Spleen (tissue), 7 donors: ENCODE measurements around the gene SEC24D.

Experiments used
- CTCF ChIP-seq, 11 experiments: fragments of 200-600 bp in 7 of 11; fragments of 450-650 bp in 4 of 11; sonication (generic) in 4 of 11; IDR thresholded peaks in 8 of 11; conservative IDR thresholded peaks in 3 of 11; 1 replicate in 7 of 11; 2 replicates in 4 of 11; pipeline versions ENCODE4 v1.4.0 to v1.8.0; 2016 to 2021; ENCODE audit warnings: antibody characterized with exemption in 11 of 11, inconsistent platforms in 4 of 11, mild to moderate bottlenecking in 1 of 11
- POLR2A ChIP-seq, 3 donors: fragments of 450-650 bp; IDR thresholded peaks; one replicate each; pipeline ENCODE4 v1.5.1; 2017; ENCODE audit warnings: antibody characterized with exemption in 3 of 3, mild to moderate bottlenecking in 1 of 3
- donor health status: DM: no; HTN: no; CAD: no; lungs with moderate emphysema.
- donor health status: DM: no; HTN: no; CAD: no.
- donor health status: DM: no; HTN: no; CAD: no.

- TF ChIP-seq CTCF (IDR thresholded peaks at IDR 0.05 in 8 of 11, conservative IDR thresholded peaks at IDR 0.05 in 3 of 11) (no peak), POLR2A (IDR thresholded peaks at IDR 0.05) (no peak)
Measured at GRCh38 chr4:118676128-118676527, 159.8 kb downstream of the SEC24D start.
